HG02938 (cell line): ENCODE results near the gene LY6G5B.

Experiments used
- ATAC-seq: cut with Tn5 transposase; IDR thresholded peaks from one replicate; pipeline ENCODE4 v1.9.1; 2021; ENCODE audit warnings: mild to moderate bottlenecking, moderate library complexity; ENCODE audit not compliant: unreplicated experiment

Gene LY6G5B

DNA sequence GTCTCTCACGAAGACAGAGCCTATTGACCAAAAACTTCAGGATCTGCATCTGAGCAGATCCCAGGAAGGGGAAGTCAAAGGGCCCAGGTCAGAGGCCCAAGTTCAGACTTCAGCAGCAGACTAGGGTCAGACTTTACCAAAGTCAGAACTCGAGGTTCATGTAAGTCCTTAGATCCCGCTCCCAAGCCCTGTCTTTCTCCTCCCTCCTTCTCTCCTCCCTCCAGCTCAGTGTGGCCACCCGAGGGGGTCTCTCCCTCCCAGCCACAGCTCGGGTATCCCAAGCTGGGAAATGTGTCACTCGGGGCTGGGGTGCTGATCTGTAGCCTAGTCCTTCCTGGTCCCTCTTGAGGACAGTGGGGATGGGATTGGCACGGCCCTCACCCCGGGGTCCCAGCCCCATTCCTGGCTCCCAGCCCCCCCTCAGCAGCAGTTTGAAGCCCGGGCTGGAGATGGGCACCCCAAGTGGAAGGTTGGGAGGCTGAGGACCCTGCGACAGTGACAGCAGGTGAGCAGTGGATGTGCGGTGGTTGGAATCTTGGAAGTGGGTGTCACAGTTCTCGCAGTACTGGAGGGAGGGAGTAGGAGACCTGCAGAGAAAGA, 7.6 kb upstream of the LY6G5B start:
- ATAC-seq, result no peak

GRCh38 chr6:31663126-31663960, 6.4 kb upstream of the LY6G5B start:
- ATAC-seq, result no peak

DNA sequence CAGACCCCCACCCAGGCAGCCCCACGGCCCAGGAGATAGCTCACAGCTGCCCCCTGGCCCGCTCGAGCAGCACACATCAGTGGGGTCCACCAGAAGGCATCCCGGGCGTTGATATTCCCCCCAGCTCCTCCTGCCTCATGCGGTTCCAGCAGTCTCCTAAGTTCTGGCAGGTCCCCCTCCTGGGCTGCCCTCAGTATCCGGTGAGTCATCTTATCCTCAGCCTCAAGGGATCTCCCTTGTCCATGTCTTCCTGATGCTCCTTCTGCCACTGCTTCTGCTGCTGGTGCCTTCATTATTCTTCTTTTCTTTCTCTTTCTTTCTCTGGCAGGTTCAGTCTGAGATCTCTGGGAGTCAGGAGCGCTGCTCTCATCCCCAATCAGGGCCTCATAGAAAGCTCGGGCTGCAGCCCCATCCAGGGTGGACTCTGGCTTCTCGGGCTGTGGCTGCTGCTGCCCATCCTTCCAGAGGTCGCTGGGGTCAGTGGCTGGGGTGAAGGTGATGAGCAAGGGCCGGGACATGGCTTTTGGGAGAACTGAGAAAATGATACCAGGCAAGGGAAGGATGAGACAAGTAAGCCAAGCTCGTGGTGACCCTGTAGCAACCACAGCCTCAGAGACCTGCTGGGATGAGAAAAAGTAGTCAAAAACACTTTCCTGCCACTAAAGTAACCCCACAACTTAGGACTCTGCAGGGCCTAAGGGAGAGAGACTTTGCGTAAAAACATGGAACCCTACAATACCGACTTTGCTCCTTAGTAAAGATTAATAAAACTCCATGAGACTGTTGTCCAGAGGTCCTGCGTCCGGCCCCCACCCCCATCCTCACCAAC, 5.6 kb upstream of the LY6G5B start:
- ATAC-seq, result no peak

DNA sequence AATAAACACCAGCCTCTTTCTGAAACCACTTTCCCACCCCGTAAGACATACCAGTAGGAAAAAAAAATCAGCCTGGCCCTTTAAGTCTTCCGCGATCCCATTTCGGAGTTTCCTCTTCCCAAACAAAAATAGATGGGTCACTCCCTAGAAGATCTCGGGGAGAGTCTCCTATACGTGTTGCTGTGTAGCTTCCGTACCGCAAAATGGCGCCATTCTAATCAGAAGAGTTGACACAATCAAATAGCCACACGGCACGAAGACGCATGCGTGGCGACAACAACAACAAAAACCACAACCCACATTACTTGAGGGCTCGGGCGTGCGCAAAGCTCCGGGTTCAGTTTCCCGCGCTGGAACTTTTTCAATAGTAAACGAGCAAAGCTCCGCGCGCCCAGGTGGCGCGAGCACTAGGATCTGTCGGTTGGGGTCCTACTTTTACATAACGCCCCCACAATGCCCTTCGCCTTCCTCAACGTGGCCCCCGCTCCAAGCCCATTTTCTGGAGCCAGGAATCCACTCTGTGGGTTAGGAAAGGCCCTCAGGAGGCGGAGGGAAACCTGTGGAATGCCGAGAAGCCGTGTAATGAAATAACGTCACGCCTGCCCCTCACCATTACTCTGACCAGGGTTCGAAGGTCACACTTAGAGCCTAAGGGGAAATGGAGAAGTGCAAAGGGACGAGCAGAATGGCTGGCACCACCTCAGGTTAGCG, 4.8 kb upstream of the LY6G5B start, which contains the start of gene GPANK1:
TSS of gene GPANK1 (minus strand) at position 208 of the 711 bp plus-strand sequence. CDS start 519 bp downstream, outside the sequence.
- ATAC-seq, result peak; percentile 36

GRCh38 chr6:31665501-31666336, 4.1 kb upstream of the LY6G5B start, which contains the start of gene CSNK2B:
Gene CSNK2B, plus strand, starts transcription at chr6:31666080. Its CDS starts 752 bp downstream, at chr6:31666832.
- peak; percentile 67 for ATAC-seq

DNA sequence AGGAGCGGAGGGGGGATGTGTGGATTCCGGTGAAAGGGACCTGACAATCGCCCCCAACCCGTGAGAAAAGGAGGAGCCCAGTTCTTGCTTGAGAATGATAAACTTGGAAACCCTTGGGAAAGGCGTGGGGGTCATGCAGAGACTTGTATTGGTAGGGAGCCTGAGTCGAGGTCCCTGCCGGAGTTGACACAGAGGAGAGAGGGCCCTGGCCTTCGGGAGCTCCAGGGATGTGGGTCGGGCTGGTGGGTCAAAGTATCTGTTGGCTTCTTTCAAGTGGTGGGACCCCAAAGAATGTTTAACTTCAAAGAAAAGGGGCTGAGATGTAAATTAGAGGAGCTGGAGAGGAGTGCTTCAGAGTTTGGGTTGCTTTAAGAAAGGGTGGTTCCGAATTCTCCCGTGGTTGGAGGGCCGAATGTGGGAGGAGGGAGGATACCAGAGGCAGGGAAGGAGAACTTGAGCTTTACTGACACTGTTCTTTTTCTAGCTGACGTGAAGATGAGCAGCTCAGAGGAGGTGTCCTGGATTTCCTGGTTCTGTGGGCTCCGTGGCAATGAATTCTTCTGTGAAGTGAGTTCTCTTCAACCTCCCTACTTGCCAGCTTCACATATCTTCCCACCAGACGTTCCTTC, 3.3 kb upstream of the LY6G5B start:
- ATAC-seq, result no peak

DNA sequence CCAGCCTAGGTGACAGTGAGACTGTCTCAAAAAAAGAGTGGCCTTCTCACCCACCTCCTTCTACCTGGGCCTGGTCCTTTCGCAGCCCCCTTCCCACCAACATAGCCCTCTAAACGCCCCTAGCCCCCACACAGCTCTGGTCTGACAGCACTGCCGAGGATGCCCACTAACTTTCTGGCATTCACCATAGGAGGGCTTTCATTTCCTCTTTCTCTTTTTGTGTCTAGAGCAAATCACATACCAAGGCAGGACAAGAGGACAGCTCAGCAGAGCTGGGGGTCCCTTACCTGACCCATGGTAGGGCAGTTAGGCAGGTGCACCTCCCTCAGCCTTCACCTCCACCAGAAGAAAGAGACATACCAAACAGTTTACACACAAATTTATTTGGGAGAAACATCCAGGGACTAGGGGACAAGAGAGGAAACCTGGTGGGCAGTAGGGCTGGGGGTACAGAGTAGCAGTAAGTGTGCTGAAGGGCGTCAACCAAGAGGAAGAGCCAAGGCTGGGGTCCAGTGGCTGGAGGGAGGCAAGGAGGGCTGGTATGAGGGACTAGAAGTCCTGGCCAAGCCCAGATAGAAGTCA, 6.6 kb downstream of the LY6G5B start:
- ATAC-seq, result no peak

GRCh38 chr6:31676904-31677303, 7.1 kb downstream of the LY6G5B start:
- no peak for ATAC-seq

GRCh38 chr6:31677955-31678354, 8.2 kb downstream of the LY6G5B start:
- ATAC-seq, result no peak

GRCh38 chr6:31680226-31681134, 10.7 kb downstream of the LY6G5B start, which contains the start of gene LY6G5C:
Gene LY6G5C, minus strand, starts transcription at chr6:31681067. Its CDS starts 694 bp downstream, at chr6:31680373.
- no peak for ATAC-seq

- ATAC-seq, result no peak
These were observed 11.4 kb downstream of the LY6G5B start for GRCh38 chr6:31681135-31681671.

GRCh38 chr6:31683591-31683990, 13.8 kb downstream of the LY6G5B start:
- ATAC-seq, result no peak

GRCh38 chr6:31686483-31686882, 16.7 kb downstream of the LY6G5B start:
- ATAC-seq, result no peak

DNA sequence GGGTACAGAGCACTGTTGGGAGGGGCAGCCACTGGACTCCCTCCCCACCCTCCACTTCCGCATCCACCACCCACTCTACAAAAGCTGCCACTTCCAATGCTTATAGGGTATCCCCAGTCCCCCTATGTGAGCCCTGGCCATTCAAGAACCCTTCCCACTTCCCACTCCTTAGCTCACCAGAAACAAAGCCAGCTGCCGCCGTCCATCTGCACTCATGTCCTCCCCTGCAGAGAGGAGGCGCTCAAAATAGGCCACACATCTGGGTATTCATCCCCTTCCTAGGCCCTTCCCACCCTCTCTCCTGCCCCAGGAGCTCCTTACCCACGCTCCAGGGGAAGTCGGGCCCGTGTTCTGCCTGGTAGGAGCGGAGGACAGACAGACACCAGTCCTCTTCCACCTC, 17.5 kb downstream of the LY6G5B start:
- no peak for ATAC-seq

DNA sequence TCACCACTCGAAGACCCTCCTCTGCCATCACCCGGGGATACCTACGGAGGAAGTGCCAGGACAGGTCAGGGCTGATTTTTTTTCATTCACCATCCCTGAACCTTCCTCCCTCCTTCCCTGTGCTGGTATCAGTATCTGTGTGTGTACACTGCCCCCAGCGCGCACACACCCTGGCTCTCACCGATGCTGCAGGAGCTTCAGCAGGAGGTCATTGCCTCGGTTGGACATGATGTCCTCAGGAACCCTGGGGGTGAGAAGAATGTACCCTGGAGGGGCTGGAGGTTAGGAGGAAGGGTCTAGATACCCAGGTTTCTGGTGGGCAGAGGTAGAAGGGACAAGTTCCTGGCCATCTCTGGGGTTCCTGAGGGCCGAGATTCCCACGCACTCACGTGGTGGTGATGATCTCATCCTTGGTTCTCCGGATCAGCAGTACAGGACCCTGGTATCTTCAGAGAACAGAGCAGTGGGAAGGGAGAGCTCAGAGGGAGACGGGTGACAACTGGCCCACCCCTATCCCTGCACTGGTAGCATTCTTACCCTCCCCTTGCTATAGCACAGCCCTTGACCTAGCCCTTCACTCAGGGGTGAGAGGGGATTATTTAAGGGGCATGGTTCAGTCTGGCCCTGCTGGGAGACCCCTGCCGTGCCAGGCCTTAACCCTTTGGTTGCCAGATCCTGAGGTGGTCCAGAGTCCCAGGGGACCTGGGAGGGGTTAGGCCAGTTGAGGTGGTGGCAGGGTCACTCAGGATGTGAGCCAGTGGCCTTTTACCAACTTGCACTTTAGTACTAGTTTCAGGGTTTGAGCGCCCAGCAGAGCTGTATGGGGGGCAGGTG, 18.3 kb downstream of the LY6G5B start:
- no peak for ATAC-seq

GRCh38 chr6:31689249-31690110, 19.7 kb downstream of the LY6G5B start:
- ATAC-seq, result no peak
